GM19395 (cell line): ENCODE measurements around the gene FOXI1.

Source experiments
- ATAC-seq: cut with Tn5 transposase; IDR thresholded peaks from one replicate; pipeline ENCODE4 v1.9.1; 2021; ENCODE audit warnings: mild to moderate bottlenecking, moderate library complexity; ENCODE audit not compliant: unreplicated experiment

FOXI1 gene

DNA sequence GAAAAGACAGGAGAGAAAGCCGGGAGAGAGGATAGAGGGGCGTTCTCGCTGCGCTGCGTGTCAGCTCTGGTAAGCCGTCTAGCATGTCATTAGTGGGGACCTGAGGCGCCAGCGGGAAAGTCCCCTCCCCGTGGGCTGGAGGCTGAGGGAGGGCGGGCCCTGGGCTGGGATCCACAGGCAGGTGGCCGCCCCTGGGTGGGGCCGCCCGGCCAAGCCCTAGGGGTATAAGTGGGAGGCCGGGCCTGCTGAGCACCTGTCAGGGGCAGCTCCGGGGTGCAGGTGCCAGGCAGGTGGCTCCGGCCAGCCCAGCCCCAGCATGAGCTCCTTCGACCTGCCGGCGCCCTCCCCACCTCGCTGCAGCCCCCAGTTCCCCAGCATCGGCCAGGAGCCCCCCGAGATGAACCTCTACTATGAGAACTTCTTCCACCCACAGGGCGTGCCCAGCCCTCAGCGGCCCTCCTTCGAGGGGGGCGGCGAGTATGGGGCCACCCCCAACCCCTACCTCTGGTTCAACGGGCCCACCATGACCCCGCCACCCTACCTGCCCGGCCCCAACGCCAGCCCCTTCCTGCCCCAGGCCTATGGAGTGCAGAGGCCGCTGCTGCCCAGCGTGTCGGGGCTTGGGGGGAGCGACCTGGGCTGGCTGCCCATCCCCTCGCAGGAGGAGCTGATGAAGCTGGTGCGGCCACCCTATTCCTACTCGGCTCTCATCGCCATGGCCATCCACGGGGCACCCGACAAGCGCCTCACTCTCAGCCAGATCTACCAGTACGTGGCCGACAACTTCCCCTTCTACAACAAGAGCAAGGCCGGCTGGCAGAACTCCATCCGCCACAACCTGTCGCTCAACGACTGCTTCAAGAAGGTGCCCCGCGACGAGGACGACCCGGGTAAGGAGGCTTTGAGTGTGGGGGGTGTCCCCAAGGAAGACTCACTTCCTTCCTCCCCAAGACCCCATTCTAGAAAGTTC, at the start of gene FOXI1:
Gene FOXI1, plus strand, starts transcription at position 256 of the 970 bp plus-strand sequence. Its CDS starts 61 bp downstream, at position 317.
- ATAC-seq: no peak

DNA sequence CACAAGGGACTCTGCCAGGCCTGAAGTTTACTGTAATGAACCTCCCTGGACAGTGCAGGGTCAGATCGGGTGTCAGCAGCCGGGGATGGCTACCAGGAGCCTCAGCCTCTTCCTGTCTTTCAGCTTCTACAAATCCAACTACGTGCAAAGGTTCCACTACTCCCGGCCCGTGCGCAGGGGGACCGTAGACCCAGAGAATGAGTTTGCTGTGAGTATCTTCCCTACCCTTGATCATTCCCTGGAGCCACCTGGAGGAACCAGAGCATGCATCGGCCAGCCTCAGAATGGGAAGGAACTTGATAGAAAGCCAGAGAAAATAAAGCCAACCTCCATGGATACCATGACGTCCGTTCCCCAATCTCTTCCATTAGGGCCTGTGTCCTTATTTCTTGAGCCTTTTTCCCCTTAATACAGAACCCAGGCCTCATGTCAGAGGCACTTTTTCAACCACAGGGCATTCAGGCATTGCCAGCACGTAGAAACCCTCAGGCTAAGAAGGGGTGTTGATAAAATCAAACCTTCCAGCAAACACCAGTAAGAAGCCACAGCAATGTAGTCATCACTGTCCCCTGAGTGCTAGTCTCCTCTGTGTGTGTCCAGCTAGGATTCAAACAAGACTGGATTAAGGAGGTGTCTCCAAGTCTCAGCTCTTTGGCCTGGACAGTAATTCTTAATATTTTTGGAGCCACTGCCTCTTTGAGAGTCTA, 49.0 kb upstream of the FOXI1 start:
- ATAC-seq: no peak

GRCh38 chr5:170057311-170057710, 48.4 kb upstream of the FOXI1 start:
- ATAC-seq: no peak

- no peak for ATAC-seq
These were observed 46.5 kb upstream of the FOXI1 start for GRCh38 chr5:170059221-170059620.

GRCh38 chr5:170067152-170067551, 38.5 kb upstream of the FOXI1 start:
- ATAC-seq: no peak

GRCh38 chr5:170067574-170068170, 38.0 kb upstream of the FOXI1 start:
- ATAC-seq: no peak

GRCh38 chr5:170069512-170069911, 36.2 kb upstream of the FOXI1 start:
- no peak for ATAC-seq

DNA sequence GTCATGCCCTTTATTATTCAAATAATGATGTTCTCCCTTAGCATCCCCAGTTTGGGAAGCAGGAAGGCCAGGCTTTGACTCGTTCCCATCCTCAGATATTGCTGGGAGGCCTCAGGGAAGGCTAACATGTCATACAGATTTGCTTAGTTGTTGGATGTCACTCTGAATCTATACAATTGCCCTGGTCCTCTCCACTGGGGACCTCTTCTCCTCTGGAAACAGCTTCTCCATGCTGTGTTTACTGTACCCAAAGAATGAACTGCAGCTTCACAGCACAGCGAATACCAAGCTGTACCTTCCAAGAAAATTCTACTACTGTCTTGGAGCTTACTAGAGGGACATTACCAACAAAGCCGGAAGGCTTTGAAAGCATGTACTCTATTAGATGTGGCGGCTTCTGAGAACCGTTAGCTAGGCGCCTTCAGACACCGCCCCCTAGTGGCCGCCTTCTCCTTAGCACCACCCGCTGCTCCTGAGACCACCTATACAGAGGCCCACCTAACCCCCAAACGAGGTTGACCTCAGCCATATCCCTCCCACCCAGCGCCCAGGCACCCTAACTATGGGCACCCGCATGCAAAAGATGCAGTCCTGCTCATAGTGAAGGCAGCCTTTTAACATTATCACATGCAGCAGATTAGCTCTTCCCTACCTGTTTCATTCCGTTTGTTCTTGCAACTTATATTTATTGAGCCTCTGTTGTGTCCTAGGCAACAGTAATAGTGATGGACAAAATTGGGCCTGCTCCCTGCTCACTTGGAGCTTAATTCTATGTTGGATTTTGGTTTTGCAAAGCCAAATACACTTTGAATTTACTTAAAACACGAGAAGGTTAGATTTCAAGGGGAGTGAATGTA, 34.9 kb upstream of the FOXI1 start:
- no peak for ATAC-seq

DNA sequence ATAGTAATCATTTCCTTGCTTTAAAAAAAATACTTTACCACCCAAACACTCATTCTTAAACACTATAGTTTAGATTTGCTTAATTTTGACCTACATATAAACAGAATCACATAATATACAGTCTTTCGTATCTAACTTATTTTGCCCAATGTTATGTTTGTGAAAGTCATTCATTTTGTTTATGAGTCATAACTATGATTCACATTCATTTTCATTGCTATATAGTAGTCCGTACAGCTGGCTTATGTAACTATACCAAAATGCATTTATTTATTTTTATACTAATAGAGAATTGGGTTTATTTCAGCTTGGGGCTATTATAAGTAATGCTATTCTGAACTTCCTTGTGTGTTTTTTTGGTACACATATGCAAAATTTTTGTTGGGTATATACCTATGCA, 33.9 kb upstream of the FOXI1 start:
- ATAC-seq: no peak

- no peak for ATAC-seq
These were observed 30.0 kb upstream of the FOXI1 start for GRCh38 chr5:170075696-170076095.

GRCh38 chr5:170076211-170076610, 29.5 kb upstream of the FOXI1 start:
- ATAC-seq: no peak

DNA sequence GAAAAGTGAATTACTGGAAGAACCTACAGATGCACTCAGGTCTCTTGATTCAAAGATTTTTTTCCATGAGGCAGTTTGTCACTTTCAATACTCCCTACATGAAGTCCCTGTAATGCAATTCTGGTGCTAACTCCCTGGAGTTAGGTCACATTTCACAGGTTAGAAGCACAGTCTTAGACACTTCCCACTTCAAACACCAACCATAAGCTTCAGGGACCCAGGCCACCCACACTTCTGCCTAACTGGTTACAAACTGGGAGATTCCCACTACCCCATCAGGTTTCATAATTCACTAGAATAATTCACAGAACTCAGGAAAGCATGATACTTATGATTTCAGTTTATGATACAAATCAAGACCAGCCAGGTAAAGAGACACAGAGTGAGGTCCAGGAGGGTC, 29.0 kb upstream of the FOXI1 start:
- no peak for ATAC-seq

- no peak for ATAC-seq
These were observed 28.2 kb upstream of the FOXI1 start for GRCh38 chr5:170077526-170077925.

- no peak for ATAC-seq
These were observed 27.2 kb upstream of the FOXI1 start for GRCh38 chr5:170078458-170078857.

DNA sequence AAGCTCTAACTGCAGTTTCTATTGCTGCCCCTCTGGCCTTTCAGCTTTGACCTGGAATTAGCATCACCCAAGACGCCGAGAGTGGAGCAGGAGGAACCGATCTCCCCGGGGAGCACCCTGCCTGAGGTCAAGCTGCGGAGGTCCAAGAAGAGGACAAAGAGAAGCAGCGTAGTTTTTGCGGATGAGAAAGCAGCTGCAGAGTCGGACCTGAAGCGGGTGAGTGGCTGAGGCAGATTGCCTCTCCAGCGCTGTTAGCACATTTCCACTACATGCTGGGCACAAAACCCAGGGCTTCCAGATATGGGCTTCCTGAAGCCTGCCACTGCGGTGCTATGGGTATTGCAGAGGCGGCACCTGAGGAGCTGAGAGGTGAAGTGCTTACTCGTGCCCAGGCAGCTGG, 26.8 kb upstream of the FOXI1 start:
- no peak for ATAC-seq

GRCh38 chr5:170080217-170080616, 25.5 kb upstream of the FOXI1 start:
- no peak for ATAC-seq

DNA sequence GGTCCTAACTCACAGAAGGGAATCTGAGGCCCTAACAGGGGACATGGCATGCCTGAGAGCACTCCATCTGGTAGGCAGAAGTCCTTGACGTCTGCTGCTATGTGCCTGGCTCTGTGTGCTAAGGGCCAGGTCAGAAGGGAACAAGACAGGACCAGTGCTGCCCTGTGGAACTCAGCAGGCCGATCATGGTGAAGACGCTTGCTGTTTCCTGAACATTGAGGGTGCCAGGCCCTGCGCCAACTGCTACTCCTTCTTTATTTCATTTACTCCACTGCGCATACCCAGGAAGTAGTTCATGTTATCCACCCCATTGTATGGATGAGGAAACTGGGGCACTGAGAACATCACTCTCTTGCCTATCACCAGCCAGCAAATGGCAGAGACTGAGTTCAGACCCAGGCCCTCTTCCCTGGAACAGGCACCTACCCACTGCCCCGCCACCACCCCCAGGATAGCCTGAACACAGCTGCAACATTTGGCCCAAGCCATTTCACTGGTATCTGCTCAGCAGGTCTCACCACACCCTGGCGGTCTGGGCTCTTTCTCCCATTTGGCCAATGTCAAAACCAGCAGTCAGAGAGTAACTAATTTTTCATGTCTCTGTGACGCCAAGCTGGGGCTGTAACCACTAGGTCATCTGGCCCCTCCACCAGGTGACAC, 24.8 kb upstream of the FOXI1 start:
- ATAC-seq: no peak

- no peak for ATAC-seq
These were observed 24.1 kb upstream of the FOXI1 start for GRCh38 chr5:170081616-170082015.

DNA sequence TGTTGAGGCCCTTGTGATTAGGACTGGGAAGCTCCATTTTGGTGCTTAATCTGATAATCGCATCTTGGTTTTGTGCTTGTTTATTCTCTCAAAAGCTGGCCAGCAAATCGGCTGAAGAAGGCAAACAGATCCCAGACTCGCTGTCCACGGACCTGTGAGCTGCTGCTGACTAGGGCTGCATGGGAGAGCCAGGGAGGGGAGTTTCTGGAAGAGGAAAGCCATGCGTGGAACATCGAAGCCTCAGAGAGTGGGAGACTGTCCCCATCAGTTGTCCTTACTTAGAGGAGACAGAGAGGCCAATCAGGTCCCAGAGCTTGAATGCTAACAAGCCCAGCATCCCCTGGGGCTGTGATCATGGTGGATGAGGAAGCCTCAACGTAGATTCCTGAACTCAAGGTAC, 23.0 kb upstream of the FOXI1 start:
- no peak for ATAC-seq

GRCh38 chr5:170087168-170087817, 18.4 kb upstream of the FOXI1 start:
- no peak for ATAC-seq
